Body of pancreas (tissue), 4 donors: ENCODE data around the gene PKP2. TPM values are rescaled to one million over a fixed set of nuclear protein-coding genes. Genes with fewer than 3 reads are reported as not detected.
"Not testable (repeated sequence)": the region's sequence is repeated elsewhere in the genome, so short reads cannot be mapped to it uniquely, and the experiment has no call there.

Source experiments
- ATAC-seq: fragments of 150-250 bp; one replicate; pipeline ENCODE4 v1.9.1; 2016
- DNase-seq, 4 donors: peaks; one replicate each; pipeline ENCODE4 v3.0.0-alpha.2; 2019
- H3K27ac ChIP-seq, 4 donors: fragments of 200-600 bp; sonication (generic); 1 replicate in 3 of 4; 2 replicates in 1 of 4; pipeline versions ENCODE4 v1.5.1 to v1.6.1; 2016 to 2019; ENCODE audit warnings: mild to moderate bottlenecking in 1 of 4, mixed read lengths in 1 of 4, moderate library complexity in 1 of 4
- H3K27me3 ChIP-seq, 2 donors: fragments of 200-600 bp; sonication (generic); one replicate each; pipeline ENCODE4 v1.6.0; 2016; ENCODE audit warnings: mild to moderate bottlenecking in 1 of 2
- H3K36me3 ChIP-seq, 2 donors: fragments of 200-600 bp; sonication (generic); replicated peaks in 1 of 2; 2 replicates each; pipeline ENCODE4 v1.5.1; 2016; ENCODE audit warnings: low read depth in 2 of 2; ENCODE audit not compliant: insufficient read depth in 1 of 2
- H3K4me1 ChIP-seq: fragments of 200-600 bp; sonication (generic); one replicate; pipeline ENCODE4 v1.6.0; 2016
- H3K4me3 ChIP-seq, 2 donors: fragments of 200-600 bp; sonication (generic); 1 replicate in 1 of 2; 2 replicates in 1 of 2; pipeline ENCODE4 v1.5.1; 2016 to 2019
- H3K9me3 ChIP-seq, 3 donors: fragments of 200-600 bp; sonication (generic); 1 replicate in 2 of 3; 2 replicates in 1 of 3; pipeline ENCODE4 v1.5.1; 2016
- CTCF ChIP-seq, 7 experiments: fragments of 450-650 bp in 4 of 7; fragments of 200-600 bp in 3 of 7; sonication (generic) in 3 of 7; IDR thresholded peaks; one replicate each; pipeline ENCODE4 v1.5.1; 2016 to 2019; ENCODE audit warnings: antibody characterized with exemption in 7 of 7
- POLR2A ChIP-seq, 3 donors: fragments of 450-650 bp; IDR thresholded peaks; one replicate each; pipeline ENCODE4 v1.6.1; 2016; ENCODE audit warnings: antibody characterized with exemption in 3 of 3, mild to moderate bottlenecking in 2 of 3
- WGBS, 2 donors: methylation state at CpG; one replicate each; pipeline ENCODE4 v1.1.5; 2017; 5-methylcytosine and 5-hydroxymethylcytosine counted together
- intact Hi-C: fragments of 100-400 bp; cut with DNase I; formaldehyde crosslinking; loops from one replicate; pipeline ENCODE4 v1.15.1; 2023
- total RNA-seq, 2 donors: library from RNA; depleted of rRNA; stranded (reverse); fragments of >200 nt; gene quantifications; one replicate each; pipeline ENCODE4 v1.1.0, GENCODE V29; 2016

PKP2 gene
- total RNA-seq, 2 donors from 2014 or later, result 6.9 to 31.9 TPM

GRCh38 chr12:32874078-32874477 is 22.5 kb downstream of the PKP2 start:
- no peak for ATAC-seq
- Histone ChIP-seq H3K36me3 (no peaks in the 10 kb centered on the region), H3K27me3 (no peaks in the 10 kb centered on the region), H3K27ac (peak overlapping the region in 3 of 4 donors; percentile 32 to 63 (median 40)), H3K9me3 (no peaks in the 10 kb centered on the region), H3K4me1 (peaks cover 24% of the 10 kb centered on the region), H3K4me3 (no peak overlapping the region)
- TF ChIP-seq CTCF (IDR thresholded peaks at IDR 0.05), result no peak
- no peak for TF ChIP-seq POLR2A (IDR thresholded peaks at IDR 0.05)
- intact Hi-C loops, result no loop called here
- WGBS, 2 donors, result 53 to 56% methylated on average over 3 of the region's 3 CpGs
- no peak for DNase-seq

GRCh38 chr12:32872416-32872815 is 24.2 kb downstream of the PKP2 start:
- H3K27me3 ChIP-seq, H3K9me3 ChIP-seq, H3K36me3 ChIP-seq, intact Hi-C loops, ATAC-seq, H3K4me3 ChIP-seq, DNase-seq: not testable (repeated sequence)
- Histone ChIP-seq H3K4me1 (peaks cover 17% of the 10 kb centered on the region), H3K27ac (peak overlapping the region in 3 of 4 donors; percentile 12 to 63 (median 38))
- 58 to 75% methylated on average over 5 of the region's 5 CpGs for WGBS, 2 donors

GRCh38 chr12:32870716-32871115 is 25.9 kb downstream of the PKP2 start:
- H3K27ac ChIP-seq, result no peak overlapping the region
- ATAC-seq (no peak), DNase-seq (no peak)
- no peaks in the 10 kb centered on the region for H3K36me3 ChIP-seq
- no peaks in the 10 kb centered on the region for H3K9me3 ChIP-seq
- 62 to 83% methylated on average over 3 of the region's 3 CpGs for WGBS, 2 donors
- no peak for TF ChIP-seq CTCF (IDR thresholded peaks at IDR 0.05)
- TF ChIP-seq POLR2A (IDR thresholded peaks at IDR 0.05), result no peak
- H3K4me1 ChIP-seq, result peaks cover 15% of the 10 kb centered on the region
- intact Hi-C loops, result no loop called here
- H3K4me3 ChIP-seq, result no peak overlapping the region
- no peaks in the 10 kb centered on the region for H3K27me3 ChIP-seq

- Histone ChIP-seq H3K27ac (no peak overlapping the region), H3K4me3 (no peak overlapping the region), H3K36me3 (no peaks in the 10 kb centered on the region), H3K4me1 (peaks cover 8% of the 10 kb centered on the region), H3K27me3 (no peaks in the 10 kb centered on the region), H3K9me3 (no peaks in the 10 kb centered on the region)
- intact Hi-C loops, result no loop called here
- TF ChIP-seq POLR2A (IDR thresholded peaks at IDR 0.05) (no peak), CTCF (IDR thresholded peaks at IDR 0.05) (no peak)
- ATAC-seq (no peak), DNase-seq (no peak)
- WGBS, 2 donors, result 89 to 97% methylated on average over 8 of the region's 8 CpGs
Measured at GRCh38 chr12:32868885-32869284, 27.7 kb downstream of the PKP2 start.

GRCh38 chr12:32864731-32865130 is 31.8 kb downstream of the PKP2 start:
- WGBS, 2 donors, result 78 to 88% methylated on average over 2 of the region's 2 CpGs
- no peaks in the 10 kb centered on the region for H3K9me3 ChIP-seq
- ATAC-seq, result no peak
- TF ChIP-seq CTCF (IDR thresholded peaks at IDR 0.05) (no peak), POLR2A (IDR thresholded peaks at IDR 0.05) (no peak)
- no peak overlapping the region for H3K27ac ChIP-seq
- intact Hi-C loops, result no loop called here
- peaks cover 7% of the 10 kb centered on the region for H3K4me1 ChIP-seq
- H3K27me3 ChIP-seq, result no peaks in the 10 kb centered on the region
- no peaks in the 10 kb centered on the region for H3K36me3 ChIP-seq
- DNase-seq, result no peak
- no peak overlapping the region for H3K4me3 ChIP-seq
